ENCODE results near the gene SMIM24.

Gene SMIM24

GRCh38 chr19:3465552-3465951 is 14.8 kb downstream of the SMIM24 start:
- intact Hi-C loops (cut with micrococcal nuclease), result no loop called here
- Mint-ChIP-seq H3K27ac (no peak overlapping the region), H3K9me3 (no peaks in the 10 kb centered on the region), H3K27me3 (peaks cover 3% of the 10 kb centered on the region), H3K4me1 (ENCODE audit: low read depth) (peaks cover 5% of the 10 kb centered on the region), H3K36me3 (ENCODE audit: low read depth) (peaks cover 53% of the 10 kb centered on the region), H3K4me3 (no peak overlapping the region)

GRCh38 chr19:3464587-3465235 is 15.6 kb downstream of the SMIM24 start:
- Mint-ChIP-seq H3K27ac (no peak overlapping the region), H3K36me3 (ENCODE audit: low read depth) (peaks cover 61% of the 10 kb centered on the region), H3K9me3 (no peaks in the 10 kb centered on the region), H3K4me3 (no peak overlapping the region), H3K4me1 (ENCODE audit: low read depth) (peaks cover 5% of the 10 kb centered on the region), H3K27me3 (peaks cover 3% of the 10 kb centered on the region)
- intact Hi-C loops (cut with micrococcal nuclease), result no loop called here

- intact Hi-C loops (cut with micrococcal nuclease), result no loop called here
- Mint-ChIP-seq H3K4me3 (no peak overlapping the region), H3K36me3 (ENCODE audit: low read depth) (peaks cover 69% of the 10 kb centered on the region), H3K27me3 (no peaks in the 10 kb centered on the region), H3K4me1 (ENCODE audit: low read depth) (peaks cover 10% of the 10 kb centered on the region), H3K27ac (no peak overlapping the region), H3K9me3 (no peaks in the 10 kb centered on the region)
Measured at GRCh38 chr19:3463714-3464586, 16.4 kb downstream of the SMIM24 start.

- peaks cover 77% of the 10 kb centered on the region for H3K36me3 Mint-ChIP-seq (ENCODE audit: low read depth)
- intact Hi-C loops (cut with micrococcal nuclease), result no loop called here
Measured at GRCh38 chr19:3462991-3463713, 17.2 kb downstream of the SMIM24 start.

GRCh38 chr19:3459965-3460582 is 20.3 kb downstream of the SMIM24 start:
- Mint-ChIP-seq H3K27ac (no peak overlapping the region), H3K4me3 (no peak overlapping the region), H3K36me3 (ENCODE audit: low read depth) (peaks cover 90% of the 10 kb centered on the region), H3K4me1 (ENCODE audit: low read depth) (peaks cover 23% of the 10 kb centered on the region), H3K27me3 (no peaks in the 10 kb centered on the region), H3K9me3 (no peaks in the 10 kb centered on the region)
- intact Hi-C loops (cut with micrococcal nuclease), result no loop called here

More at GRCh38 chr19:3462991-3463713, 17.2 kb downstream of the SMIM24 start:
- no peaks in the 10 kb centered on the region for H3K27me3 Mint-ChIP-seq
- H3K9me3 Mint-ChIP-seq, result no peaks in the 10 kb centered on the region
- H3K4me3 Mint-ChIP-seq, result no peak overlapping the region
- H3K4me1 Mint-ChIP-seq (ENCODE audit: low read depth), result peaks cover 13% of the 10 kb centered on the region
- no peak overlapping the region for H3K27ac Mint-ChIP-seq

GRCh38 chr19:3459089-3459881 is 21.0 kb downstream of the SMIM24 start:
- intact Hi-C loops (cut with micrococcal nuclease), result no loop called here
- no peak overlapping the region for H3K4me3 Mint-ChIP-seq
- H3K36me3 Mint-ChIP-seq (ENCODE audit: low read depth), result peaks cover 90% of the 10 kb centered on the region
- H3K27me3 Mint-ChIP-seq, result no peaks in the 10 kb centered on the region
- peaks cover 23% of the 10 kb centered on the region for H3K4me1 Mint-ChIP-seq (ENCODE audit: low read depth)
- no peaks in the 10 kb centered on the region for H3K9me3 Mint-ChIP-seq
- no peak overlapping the region for H3K27ac Mint-ChIP-seq

GRCh38 chr19:3458229-3459088 is 21.9 kb downstream of the SMIM24 start:
- peaks cover 23% of the 10 kb centered on the region for H3K4me1 Mint-ChIP-seq (ENCODE audit: low read depth)
- intact Hi-C loops (cut with micrococcal nuclease), result no loop called here
- H3K27me3 Mint-ChIP-seq, result no peaks in the 10 kb centered on the region
- H3K27ac Mint-ChIP-seq, result no peak overlapping the region
- no peaks in the 10 kb centered on the region for H3K9me3 Mint-ChIP-seq
- no peak overlapping the region for H3K4me3 Mint-ChIP-seq
- peaks cover 90% of the 10 kb centered on the region for H3K36me3 Mint-ChIP-seq (ENCODE audit: low read depth)

- Mint-ChIP-seq H3K36me3 (ENCODE audit: low read depth) (peaks cover 90% of the 10 kb centered on the region), H3K27me3 (no peaks in the 10 kb centered on the region), H3K4me1 (ENCODE audit: low read depth) (peaks cover 23% of the 10 kb centered on the region), H3K4me3 (no peak overlapping the region), H3K27ac (no peak overlapping the region), H3K9me3 (no peaks in the 10 kb centered on the region)
- intact Hi-C loops (cut with micrococcal nuclease), result no loop called here
Measured at GRCh38 chr19:3457528-3458228, 22.6 kb downstream of the SMIM24 start.

GRCh38 chr19:3456925-3457527 is 23.3 kb downstream of the SMIM24 start:
- Mint-ChIP-seq H3K27ac (no peak overlapping the region), H3K4me3 (no peak overlapping the region), H3K9me3 (no peaks in the 10 kb centered on the region), H3K27me3 (no peaks in the 10 kb centered on the region), H3K36me3 (ENCODE audit: low read depth) (peaks cover 93% of the 10 kb centered on the region), H3K4me1 (ENCODE audit: low read depth) (peaks cover 23% of the 10 kb centered on the region)
- intact Hi-C loops (cut with micrococcal nuclease), result no loop called here

GRCh38 chr19:3455960-3456601 is 24.2 kb downstream of the SMIM24 start:
- no peak overlapping the region for H3K27ac Mint-ChIP-seq
- no peak overlapping the region for H3K4me3 Mint-ChIP-seq
- H3K36me3 Mint-ChIP-seq (ENCODE audit: low read depth), result peaks cover 98% of the 10 kb centered on the region
- H3K4me1 Mint-ChIP-seq (ENCODE audit: low read depth), result peaks cover 23% of the 10 kb centered on the region
- intact Hi-C loops (cut with micrococcal nuclease), result no loop called here
- H3K27me3 Mint-ChIP-seq, result no peaks in the 10 kb centered on the region
- H3K9me3 Mint-ChIP-seq, result no peaks in the 10 kb centered on the region

GRCh38 chr19:3455393-3455955 is 24.9 kb downstream of the SMIM24 start:
- Mint-ChIP-seq H3K36me3 (ENCODE audit: low read depth) (peaks cover 98% of the 10 kb centered on the region), H3K27me3 (no peaks in the 10 kb centered on the region), H3K4me1 (ENCODE audit: low read depth) (peaks cover 23% of the 10 kb centered on the region), H3K27ac (no peak overlapping the region), H3K9me3 (no peaks in the 10 kb centered on the region), H3K4me3 (no peak overlapping the region)
- intact Hi-C loops (cut with micrococcal nuclease), result no loop called here
